ENCODE results near the gene CRB2.
A peak's percentile ranks its signal among the peaks of the same experiment; 100 is the strongest.

The CRB2 gene

GRCh38 chr9:123318961-123319421 is 37.0 kb upstream of the CRB2 start:
- peak; percentile 65 for ATAC-seq
- TF ChIP-seq CSRNP3 (CRISPR knock-in tag; IDR thresholded peaks at IDR 0.05) (no peak), CREB5 (CRISPR knock-in tag; IDR thresholded peaks at IDR 0.05; ENCODE audit: low read depth) (no peak), BACH2 (CRISPR knock-in tag; IDR thresholded peaks at IDR 0.05; ENCODE audit: borderline replicate concordance) (no peak), GLIS3 (CRISPR knock-in tag; IDR thresholded peaks at IDR 0.05) (no peak)

- TF ChIP-seq ZC3H10 (CRISPR knock-in tag; IDR thresholded peaks at IDR 0.05) (no peak), TCF4 (CRISPR knock-in tag; IDR thresholded peaks at IDR 0.05; ENCODE audit: borderline replicate concordance) (no peak), POU6F1 (CRISPR knock-in tag; IDR thresholded peaks at IDR 0.05; ENCODE audit: borderline replicate concordance, low read depth) (no peak), TSHZ2 (CRISPR knock-in tag; IDR thresholded peaks at IDR 0.05) (no peak), RARB (CRISPR knock-in tag; IDR thresholded peaks at IDR 0.05) (no peak), BACH2 (CRISPR knock-in tag; IDR thresholded peaks at IDR 0.05; ENCODE audit: borderline replicate concordance) (no peak), CSRNP3 (CRISPR knock-in tag; IDR thresholded peaks at IDR 0.05) (no peak), SNAI2 (CRISPR knock-in tag; IDR thresholded peaks at IDR 0.05) (no peak), CREB5 (CRISPR knock-in tag; IDR thresholded peaks at IDR 0.05; ENCODE audit: low read depth) (no peak), PPARA (CRISPR knock-in tag; IDR thresholded peaks at IDR 0.05; ENCODE audit: borderline replicate concordance) (no peak), ZNF70 (CRISPR knock-in tag; IDR thresholded peaks at IDR 0.05) (no peak), TOX (CRISPR knock-in tag; IDR thresholded peaks at IDR 0.05; ENCODE audit: borderline replicate concordance) (no peak), OSR1 (CRISPR knock-in tag; IDR thresholded peaks at IDR 0.05) (no peak), PATZ1 (CRISPR knock-in tag; IDR thresholded peaks at IDR 0.05; ENCODE audit: borderline replicate concordance) (no peak), ZFP30 (CRISPR knock-in tag; IDR thresholded peaks at IDR 0.05) (no peak), ZNF8 (CRISPR knock-in tag; IDR thresholded peaks at IDR 0.05) (no peak), ESRRG (CRISPR knock-in tag; IDR thresholded peaks at IDR 0.05) (no peak)
These were observed 36.3 kb upstream of the CRB2 start for GRCh38 chr9:123319541-123320339.

More at GRCh38 chr9:123319541-123320339, 36.3 kb upstream of the CRB2 start:
- ATAC-seq = no peak
